Hepatocyte (in vitro differentiated cells): ENCODE measurements around the gene CDC6.

Source experiments
- EZH2 ChIP-seq: fragments of 200-600 bp; sonication (generic); IDR thresholded peaks from 2 replicates; pipeline ENCODE4 v1.6.1; 2016; ENCODE audit warnings: antibody characterized with exemption, mild to moderate bottlenecking, borderline replicate concordance
- EZH2phosphoT487 ChIP-seq: fragments of 200-600 bp; sonication (generic); IDR thresholded peaks from one replicate; pipeline ENCODE4 v1.6.1; 2018; ENCODE audit warnings: antibody characterized with exemption, mild to moderate bottlenecking, low read depth, moderate library complexity; ENCODE audit not compliant: unreplicated experiment, severe bottlenecking
- TF ChIP-seq, protein P1 (sequence below): fragments of 200-600 bp; sonication (generic); IDR thresholded peaks from 2 replicates; pipeline ENCODE4 v1.5.1; 2016; ENCODE audit warnings: antibody characterized with exemption, mild to moderate bottlenecking; ENCODE audit not compliant: poor library complexity

DNA sequence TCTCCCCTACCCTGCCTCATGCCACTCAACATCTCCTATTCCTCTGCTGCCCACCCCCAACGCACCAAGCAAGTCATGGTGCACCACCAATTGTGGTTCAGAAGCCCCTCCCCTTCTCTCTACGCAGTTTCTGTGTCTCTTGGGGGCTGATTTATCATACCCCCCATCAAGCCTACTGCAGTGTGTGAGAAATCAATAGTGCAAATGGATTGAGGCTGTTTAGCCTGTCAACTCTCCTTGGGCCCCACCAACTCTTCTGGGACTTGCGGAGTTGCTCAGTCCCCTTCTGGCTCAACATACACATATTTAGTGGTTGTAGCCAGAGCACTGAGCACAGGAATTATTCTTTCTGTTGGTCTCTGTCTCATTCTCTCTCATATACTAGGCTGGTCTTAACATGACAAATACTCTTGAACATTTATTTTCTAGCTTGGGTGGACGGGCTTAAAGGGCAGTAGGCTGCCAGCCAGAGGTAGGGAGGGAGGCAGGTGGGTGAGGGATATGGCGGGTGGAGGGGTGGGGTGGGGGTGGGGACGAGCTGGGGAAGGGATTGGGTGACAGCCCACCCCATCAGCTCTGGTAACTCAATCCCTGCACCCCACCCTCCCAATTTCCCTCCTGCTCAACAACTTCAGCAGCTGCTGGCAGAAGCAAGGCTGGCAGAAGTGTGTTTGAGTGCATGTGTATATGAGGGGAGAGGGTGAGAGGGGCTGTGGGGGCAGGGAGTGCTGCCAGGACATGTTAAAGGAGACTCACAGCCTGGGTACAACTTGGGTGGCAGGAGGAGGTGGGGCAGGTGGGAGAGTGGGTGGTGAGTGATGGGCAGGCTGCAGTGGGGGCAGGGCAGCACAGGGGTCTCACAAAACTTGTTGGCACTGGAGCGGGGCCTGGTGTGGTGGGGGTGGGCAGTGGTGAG, 26.2 kb downstream of the CDC6 start:
- TF ChIP-seq, protein P1, sequence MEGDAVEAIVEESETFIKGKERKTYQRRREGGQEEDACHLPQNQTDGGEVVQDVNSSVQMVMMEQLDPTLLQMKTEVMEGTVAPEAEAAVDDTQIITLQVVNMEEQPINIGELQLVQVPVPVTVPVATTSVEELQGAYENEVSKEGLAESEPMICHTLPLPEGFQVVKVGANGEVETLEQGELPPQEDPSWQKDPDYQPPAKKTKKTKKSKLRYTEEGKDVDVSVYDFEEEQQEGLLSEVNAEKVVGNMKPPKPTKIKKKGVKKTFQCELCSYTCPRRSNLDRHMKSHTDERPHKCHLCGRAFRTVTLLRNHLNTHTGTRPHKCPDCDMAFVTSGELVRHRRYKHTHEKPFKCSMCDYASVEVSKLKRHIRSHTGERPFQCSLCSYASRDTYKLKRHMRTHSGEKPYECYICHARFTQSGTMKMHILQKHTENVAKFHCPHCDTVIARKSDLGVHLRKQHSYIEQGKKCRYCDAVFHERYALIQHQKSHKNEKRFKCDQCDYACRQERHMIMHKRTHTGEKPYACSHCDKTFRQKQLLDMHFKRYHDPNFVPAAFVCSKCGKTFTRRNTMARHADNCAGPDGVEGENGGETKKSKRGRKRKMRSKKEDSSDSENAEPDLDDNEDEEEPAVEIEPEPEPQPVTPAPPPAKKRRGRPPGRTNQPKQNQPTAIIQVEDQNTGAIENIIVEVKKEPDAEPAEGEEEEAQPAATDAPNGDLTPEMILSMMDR = no peak
- TF ChIP-seq EZH2 (no peak), EZH2phosphoT487 (no peak)
